ENCODE data around the gene WNT4. TPM values are rescaled to one million over a fixed set of nuclear protein-coding genes. Genes with fewer than 3 reads are reported as not detected.

WNT4 gene
- total and polyA plus RNA-seq, 2 of the 8 experiments (the other 6 are each of a cell fraction or from before 2014, with no cell fraction given), result 1.3 to 6.6 TPM

GRCh38 chr1:22184892-22185612, 42.2 kb upstream of the WNT4 start:
- POLR2A ChIA-PET (ENCODE audit: partially characterized antibody), result interaction anchor here (0.6 to 1.0 kb wide), 2 partner anchors 39 to 69 kb away, joined by 3 to 4 read pairs; no protein-coding TSS in a partner anchor

More at GRCh38 chr1:22184892-22185612, 42.2 kb upstream of the WNT4 start:
- peak overlapping the region; percentile 53; the same call in 1 of the 2 replicates for H4K8ac ChIP-seq (ENCODE audit: extremely low read depth, insufficient read depth, low read length)
- DNase-seq (ENCODE audit: low read depth in 1 of 2, low spot score in 2 of 2) (peak in 1 of 2 experiments; percentile 57), FAIRE-seq (no peak)
- H3K56ac ChIP-seq (replicated peaks; ENCODE audit: insufficient read length, low read depth, low read length), result no peak overlapping the region
- no peak overlapping the region for H2BK12ac ChIP-seq (ENCODE audit: low read depth, low read length)
- no peak overlapping the region for H2AFZ ChIP-seq (ENCODE audit: low read length)
- no peaks in the 10 kb centered on the region; a peak in 1 of 7 replicates for H3K27me3 ChIP-seq (replicated peaks in 1 of 4; ENCODE audit: control insufficient read depth in 3 of 4, extremely low read depth in 1 of 4, insufficient read depth in 3 of 4, low read length in 3 of 4)
- H3K4me3 ChIP-seq (ENCODE audit: extremely low read depth in 1 of 4, insufficient read depth in 2 of 4, low read depth in 3 of 4, low read length in 4 of 4), result no peak overlapping the region
- H3K79me2 ChIP-seq (ENCODE audit: control insufficient read depth in 1 of 2, insufficient read depth in 2 of 2, low read length in 2 of 2), result no peaks in the 10 kb centered on the region
- no peak overlapping the region for H3K14ac ChIP-seq (ENCODE audit: insufficient read length)
- TF ChIP-seq ATF2 (IDR thresholded peaks at IDR 0.05; ENCODE audit: low read length) (peak; percentile 74; the same call in 1 of the 2 replicates), CREB1 (IDR thresholded peaks at IDR 0.05) (0 out of 2 replicates have a peak, but pooled peaks have one; percentile 22), ATF3 (IDR thresholded peaks at IDR 0.05; ENCODE audit: insufficient read depth, low read depth, low read length) (0 out of 2 replicates have a peak, but pooled peaks have one; percentile 25), SIX5 (IDR thresholded peaks at IDR 0.05; ENCODE audit: low read depth, low read length) (no peak), CEBPB (IDR thresholded peaks at IDR 0.05; ENCODE audit: low read depth, low read length) (peak; percentile 97), RNF2 (IDR thresholded peaks at IDR 0.05; ENCODE audit: borderline replicate concordance, low read depth, low read length, missing control alignments, poor library complexity, severe bottlenecking) (no peak), MAFK (IDR thresholded peaks at IDR 0.05; ENCODE audit: low read depth, low read length) (no peak), BACH1 (IDR thresholded peaks at IDR 0.05; ENCODE audit: low read length) (no peak)
- H3K4ac ChIP-seq (replicated peaks; ENCODE audit: insufficient read length, low read depth, low read length), result no peak overlapping the region
- no peak overlapping the region for H3K27ac ChIP-seq (ENCODE audit: low read depth, low read length)
- H2BK5ac ChIP-seq (ENCODE audit: low read depth, low read length), result no peak overlapping the region
- H2BK15ac ChIP-seq (ENCODE audit: low read length), result no peak overlapping the region
- no peaks in the 10 kb centered on the region for H3K36me3 ChIP-seq (ENCODE audit: control insufficient read depth in 2 of 4, insufficient read depth in 4 of 4, low read length in 3 of 4)
- no peaks in the 10 kb centered on the region for H3K23me2 ChIP-seq (ENCODE audit: low read depth, low read length)
- CTCF ChIA-PET (ENCODE audit: partially characterized antibody), result interaction anchor here (0.8 to 2.2 kb wide), 7 partner anchors 9 to 231 kb away, joined by 3 to 8 read pairs (median 3); no protein-coding TSS in a partner anchor
- no peaks in the 10 kb centered on the region for H3K9me3 ChIP-seq (ENCODE audit: insufficient read depth in 2 of 2, low read depth in 1 of 2, low read length in 1 of 2)
- H2AK5ac ChIP-seq (ENCODE audit: low read depth, low read length), result no peak overlapping the region
- H2BK20ac ChIP-seq (ENCODE audit: low read length), result no peak overlapping the region
- no peak overlapping the region for H3K4me2 ChIP-seq (ENCODE audit: insufficient read depth in 1 of 2, low read depth in 2 of 2, low read length in 2 of 2)
- H3K9ac ChIP-seq (replicated peaks in 1 of 4; ENCODE audit: extremely low read depth in 1 of 4, low read depth in 3 of 4, low read length in 3 of 4), result no peak overlapping the region; a peak in 1 of 7 replicates
- 76% methylated on average over 21 of the region's 21 CpGs; no CpG with 5 or more reads in 1 of the 2 experiments for WGBS, 2 experiments (ENCODE audit: extremely low coverage in 1 of 2, insufficient coverage in 1 of 2, insufficient read length in 1 of 2, insufficient replicate concordance in 2 of 2, low coverage in 1 of 2, low lambda C conversion rate in 2 of 2, missing lambda C conversion rate in 1 of 2)
- H4K5ac ChIP-seq (ENCODE audit: insufficient read length, low read depth, low read length), result no peak overlapping the region
- no peak overlapping the region for H3K23ac ChIP-seq (ENCODE audit: insufficient read length)
- H4K20me1 ChIP-seq (replicated peaks in 1 of 2; ENCODE audit: control insufficient read depth in 1 of 2, insufficient read depth in 2 of 2, low read length in 2 of 2), result no peaks in the 10 kb centered on the region
- H2BK120ac ChIP-seq (replicated peaks; ENCODE audit: low read depth, low read length), result no peak overlapping the region
- H4K91ac ChIP-seq (replicated peaks; ENCODE audit: insufficient read length, low read length), result no peak overlapping the region
- peaks cover 0 to 3% (median 1%) of the 10 kb centered on the region in 4 experiments; a peak in 2 of 7 replicates for H3K4me1 ChIP-seq (replicated peaks in 1 of 4; ENCODE audit: control insufficient read depth in 3 of 4, insufficient read depth in 4 of 4, low read length in 3 of 4)
- no peaks in the 10 kb centered on the region for H3K79me1 ChIP-seq (ENCODE audit: low read depth, low read length)
- H3K18ac ChIP-seq (ENCODE audit: extremely low read depth, low read length), result no peak overlapping the region
